A549 (cell line): ENCODE results near the gene HEMGN. TPM values are rescaled to one million over a fixed set of nuclear protein-coding genes. Genes with fewer than 3 reads are reported as not detected.

ENCODE experiments used
- ATAC-seq, 2 experiments: fragments of 200-7000 bp in 1 of 2; fragments of >200 bp in 1 of 2; cut with Nextera tagmentation in 1 of 2; cut with Tn5 transposase in 1 of 2; 3 replicates each; pipeline versions ENCODE4 v1.8.0 to v1.9.1; 2018 to 2020; ENCODE audit warnings: mild to moderate bottlenecking in 1 of 2, moderate library complexity in 1 of 2
- CTCF ChIA-PET: fragments of 300-600 bp; sonication (Branson Sonifier 250); formaldehyde crosslinking; extraction: SDS; loops from one replicate; lab custom pipeline; 2021; ENCODE audit warnings: antibody characterized with exemption, inconsistent platforms; lab: Yijun Ruan, JAX
- POLR2A ChIA-PET: fragments of 350-600 bp; formaldehyde crosslinking; extraction: SDS; loops from one replicate; lab custom pipeline; 2021; ENCODE audit warnings: antibody characterized with exemption, inconsistent platforms; lab: Yijun Ruan, JAX
- DNase-seq, 2 experiments: peaks; one replicate each; pipeline versions ENCODE4 v3.0.0 to v3.0.0-alpha.2; 2011 to 2016; ENCODE audit warnings: low read depth in 1 of 2, low spot score in 1 of 2
- FAIRE-seq: peaks from 2 replicates; lab custom pipeline; 2011; peaks lifted over from hg19 to GRCh38; lab: Jason Lieb, UNC
- H3K27ac ChIP-seq, 2 experiments: fragments of >200 bp; sonication (Bioruptor Twin); formaldehyde crosslinking; 3 replicates each; pipeline ENCODE4 v1.5.1; 2016 to 2017
- H3K4me1 ChIP-seq: fragments of >200 bp; sonication (Bioruptor Twin); formaldehyde crosslinking; 3 replicates; pipeline ENCODE4 v1.6.1; 2016
- H3K4me2 ChIP-seq: fragments of >200 bp; sonication (Bioruptor Twin); formaldehyde crosslinking; 3 replicates; pipeline ENCODE4 v1.6.1; 2016
- H3K4me3 ChIP-seq: fragments of >200 bp; sonication (Bioruptor Twin); formaldehyde crosslinking; 3 replicates; pipeline ENCODE4 v1.5.1; 2016
- H3K9me3 ChIP-seq: fragments of >200 bp; sonication (Bioruptor Twin); formaldehyde crosslinking; 3 replicates; pipeline ENCODE4 v1.6.1; 2016
- CHD4 ChIP-seq: fragments of 200-600 bp; sonication (generic); IDR thresholded peaks from 2 replicates; pipeline ENCODE4 v1.6.1; 2016; ENCODE audit warnings: antibody characterized with exemption, mild to moderate bottlenecking, borderline replicate concordance
- CTCF ChIP-seq: fragments of >200 bp; sonication (Bioruptor Twin); formaldehyde crosslinking; IDR thresholded peaks from 3 replicates; pipeline ENCODE4 v1.5.1; 2016
- EHF ChIP-seq: fragments of 250-450 bp; sonication (Bioruptor Pico); IDR thresholded peaks from 2 replicates; pipeline ENCODE4 v1.5.0; 2020; ENCODE audit warnings: mild to moderate bottlenecking
- EP300 ChIP-seq, 2 experiments: fragments of >200 bp; sonication (Bioruptor Twin); formaldehyde crosslinking; IDR thresholded peaks; 2 replicates in 1 of 2; 3 replicates in 1 of 2; pipeline ENCODE4 v1.6.1; 2016 to 2017
- GATA3 ChIP-seq: IDR thresholded peaks from 2 replicates; pipeline ENCODE4 v1.6.1; 2012; ENCODE audit warnings: borderline replicate concordance
- HOXA7 ChIP-seq: fragments of 250-450 bp; sonication (Bioruptor Pico); IDR thresholded peaks from 2 replicates; pipeline ENCODE4 v1.5.0; 2020; ENCODE audit warnings: mild to moderate bottlenecking, moderate library complexity
- HOXB5 ChIP-seq: fragments of 250-450 bp; sonication (Bioruptor Pico); IDR thresholded peaks from 2 replicates; pipeline ENCODE4 v1.5.0; 2020; ENCODE audit warnings: mild to moderate bottlenecking, moderate library complexity
- KDM1A ChIP-seq: fragments of 200-600 bp; sonication (generic); IDR thresholded peaks from 2 replicates; pipeline ENCODE4 v1.6.1; 2016; ENCODE audit warnings: low read depth, mild to moderate bottlenecking
- MAFK ChIP-seq: fragments of 450-650 bp; IDR thresholded peaks from 2 replicates; pipeline ENCODE4 v1.6.1; 2014; ENCODE audit not compliant: partially characterized antibody
- MYC ChIP-seq: IDR thresholded peaks from 2 replicates; pipeline ENCODE4 v1.6.1; 2012; ENCODE audit warnings: mild to moderate bottlenecking, inconsistent platforms, low read length, improper control_type of control experiment, borderline replicate concordance
- NFE2L2 ChIP-seq: fragments of 150-350 bp; conservative IDR thresholded peaks from 2 replicates; pipeline ENCODE4 v1.6.1; 2014; ENCODE audit warnings: low read length
- REST ChIP-seq: fragments of 200-600 bp; sonication (generic); IDR thresholded peaks from 2 replicates; pipeline ENCODE4 v1.6.1; 2016; ENCODE audit warnings: antibody characterized with exemption, mild to moderate bottlenecking, moderate library complexity
- ZFP36 ChIP-seq: fragments of 450-650 bp; IDR thresholded peaks from 2 replicates; pipeline ENCODE4 v1.6.1; 2014; ENCODE audit warnings: borderline replicate concordance; ENCODE audit not compliant: partially characterized antibody
- WGBS: methylation state at CpG from one replicate; pipeline ENCODE4 v1.1.6; 2017; ENCODE audit errors: missing lambda C conversion rate; 5-methylcytosine and 5-hydroxymethylcytosine counted together
- polyA plus RNA-seq, 4 experiments: library from polyadenylated mRNA; depleted of rRNA in 3 of 4; stranded (reverse); fragments of >200 nt; fragmentation: RNase III in 1 of 4; extraction: RNeasy Plus Mini Kit Qiagen cat#74134 plus additional on column Dnase treatment in 1 of 4; gene quantifications; 2 replicates in 3 of 4; 3 replicates in 1 of 4; pipeline ENCODE4 v1.2.3, GENCODE V29; 2011 to 2017
- TF ChIP-seq, protein P1 (sequence below): fragments of 450-650 bp; IDR thresholded peaks from 2 replicates; pipeline ENCODE4 v1.6.1; 2014; ENCODE audit warnings: antibody characterized with exemption
- TF ChIP-seq, protein P2 (sequence below): fragments of >200 bp; sonication (Bioruptor Twin); formaldehyde crosslinking; IDR thresholded peaks from 3 replicates; pipeline ENCODE4 v1.6.1; 2016

Gene HEMGN
- polyA plus RNA-seq, 2 of the 4 experiments (the other 2 are of a cell fraction), result not detected

DNA sequence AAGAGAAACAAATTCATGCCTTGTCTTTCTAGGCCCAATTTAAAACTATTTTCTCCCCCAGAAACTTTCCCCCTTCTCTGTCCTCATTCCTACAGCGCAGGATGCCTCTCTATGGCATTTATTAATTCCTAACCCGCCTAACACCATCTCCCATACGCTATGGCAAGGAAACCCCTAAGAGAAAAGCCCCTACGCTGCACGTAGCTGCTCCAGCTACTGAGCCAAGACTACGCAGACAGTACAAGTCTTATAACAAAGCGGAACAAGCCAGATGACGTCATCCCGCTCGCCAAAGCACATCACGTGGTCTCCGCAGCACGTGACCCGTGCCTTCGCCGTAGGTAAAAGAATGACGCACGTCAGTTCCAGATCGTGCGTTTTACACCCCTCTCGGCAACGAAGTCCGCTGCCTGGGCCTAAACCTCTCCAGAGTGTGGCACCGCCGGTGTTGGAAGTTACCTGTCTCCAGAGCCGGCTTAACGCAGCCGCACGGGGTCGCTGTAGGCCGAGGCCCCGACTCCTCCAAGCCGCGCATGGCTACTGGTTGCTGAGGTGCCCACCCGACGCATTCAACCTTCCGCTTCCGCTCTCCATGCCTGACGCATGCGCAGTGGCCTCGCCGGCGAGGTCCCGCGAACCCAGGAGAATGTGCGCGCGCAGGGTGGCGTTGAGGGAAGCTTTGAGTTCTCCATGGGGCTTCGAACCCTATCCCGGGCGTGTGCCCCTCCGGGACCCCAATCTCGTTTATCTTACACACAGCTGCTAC is 15.8 kb downstream of the HEMGN start, which contains the start of gene TRMO (continued):
- TF ChIP-seq HOXB5 (CRISPR knock-in tag) (peak; percentile 28; the same call in 1 of the 2 replicates), REST (no peak), NFE2L2 (no peak)

DNA sequence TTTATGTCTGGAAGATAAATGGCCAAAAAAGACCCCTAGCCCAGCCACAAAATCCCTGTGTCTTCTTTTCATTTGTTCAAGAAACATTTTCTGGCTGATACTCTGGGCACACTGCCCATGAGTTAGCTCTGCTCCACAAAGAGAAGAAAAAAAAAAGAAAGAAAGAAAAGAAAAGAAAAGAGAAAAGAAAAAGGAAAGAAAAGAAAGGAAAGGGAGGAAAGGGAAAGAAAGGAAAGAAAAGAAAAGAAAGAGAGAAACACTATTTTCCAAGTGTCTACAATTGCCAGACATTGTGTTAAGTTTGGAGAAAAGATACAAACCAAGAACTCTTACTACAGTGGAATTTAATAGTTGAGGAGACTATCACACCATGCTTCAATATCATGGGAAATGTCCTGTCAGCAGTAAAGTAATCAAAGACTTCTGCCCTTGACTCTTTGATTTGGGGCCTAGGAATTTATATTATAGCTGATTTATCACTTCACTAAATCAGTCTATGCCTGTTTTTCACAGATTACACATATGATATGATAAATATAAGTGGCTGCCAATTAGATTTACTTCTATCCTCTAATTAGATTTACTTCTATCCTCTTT is 18.7 kb downstream of the HEMGN start:
- H3K9me3 ChIP-seq, result no peaks in the 10 kb centered on the region
- ATAC-seq, result no peak
- no peak for FAIRE-seq
- no peak overlapping the region for H3K4me2 ChIP-seq
- ChIA-PET POLR2A (interaction anchor here (1.3 kb wide), 1 partner anchor 222 kb away, joined by 3 read pairs; the partner anchor contains the start of gene XPA), CTCF (interaction anchor here (1.2 to 7.5 kb wide), 3 partner anchors 18 to 35 kb away, joined by 3 to 116 read pairs (median 11); no protein-coding TSS in a partner anchor)
- TF ChIP-seq ZFP36 (no peak), MAFK (peak; percentile 77), EHF (no peak)
- H3K4me3 ChIP-seq, result no peak overlapping the region
- H3K27ac ChIP-seq, result no peak overlapping the region
- no peak for DNase-seq
- 0 out of 3 replicates have a peak, but pooled peaks cover 5% of the 10 kb centered on the region for H3K4me1 ChIP-seq

DNA sequence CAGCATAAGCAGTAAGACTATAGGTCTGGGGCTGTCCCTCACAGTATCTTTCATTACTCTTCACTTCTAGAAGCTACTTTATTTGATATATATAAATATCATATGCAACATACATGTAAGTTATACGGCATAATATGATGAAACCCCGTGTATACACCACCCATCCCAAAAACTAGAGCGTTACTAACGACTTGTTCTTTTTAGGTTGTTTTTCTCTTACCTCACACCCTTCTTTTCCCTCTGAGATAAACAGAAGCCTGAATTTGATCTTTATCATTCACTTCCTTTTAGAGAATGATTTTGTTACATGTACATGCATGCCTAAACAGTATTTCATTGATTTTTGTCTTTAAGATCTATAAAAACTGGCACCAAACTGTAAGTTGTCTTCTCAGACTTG is 19.4 kb downstream of the HEMGN start:
- DNase-seq (no peak), FAIRE-seq (no peak), ATAC-seq (no peak)
- H3K27ac ChIP-seq, result no peak overlapping the region
- WGBS, result 85% methylated on average over 4 of the region's 4 CpGs
- H3K4me3 ChIP-seq, result no peak overlapping the region
- ChIA-PET POLR2A (no interaction called here), CTCF (no interaction called here)
- H3K4me2 ChIP-seq, result no peak overlapping the region
- TF ChIP-seq KDM1A, result no peak
- TF ChIP-seq, protein P1, sequence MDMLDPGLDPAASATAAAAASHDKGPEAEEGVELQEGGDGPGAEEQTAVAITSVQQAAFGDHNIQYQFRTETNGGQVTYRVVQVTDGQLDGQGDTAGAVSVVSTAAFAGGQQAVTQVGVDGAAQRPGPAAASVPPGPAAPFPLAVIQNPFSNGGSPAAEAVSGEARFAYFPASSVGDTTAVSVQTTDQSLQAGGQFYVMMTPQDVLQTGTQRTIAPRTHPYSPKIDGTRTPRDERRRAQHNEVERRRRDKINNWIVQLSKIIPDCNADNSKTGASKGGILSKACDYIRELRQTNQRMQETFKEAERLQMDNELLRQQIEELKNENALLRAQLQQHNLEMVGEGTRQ, result no peak
- TF ChIP-seq CHD4, result no peak
- no peak for TF ChIP-seq HOXA7 (CRISPR knock-in tag)
- TF ChIP-seq MYC, result no peak
- no peak for TF ChIP-seq GATA3
- TF ChIP-seq CTCF, result no peak
- TF ChIP-seq, protein P2, sequence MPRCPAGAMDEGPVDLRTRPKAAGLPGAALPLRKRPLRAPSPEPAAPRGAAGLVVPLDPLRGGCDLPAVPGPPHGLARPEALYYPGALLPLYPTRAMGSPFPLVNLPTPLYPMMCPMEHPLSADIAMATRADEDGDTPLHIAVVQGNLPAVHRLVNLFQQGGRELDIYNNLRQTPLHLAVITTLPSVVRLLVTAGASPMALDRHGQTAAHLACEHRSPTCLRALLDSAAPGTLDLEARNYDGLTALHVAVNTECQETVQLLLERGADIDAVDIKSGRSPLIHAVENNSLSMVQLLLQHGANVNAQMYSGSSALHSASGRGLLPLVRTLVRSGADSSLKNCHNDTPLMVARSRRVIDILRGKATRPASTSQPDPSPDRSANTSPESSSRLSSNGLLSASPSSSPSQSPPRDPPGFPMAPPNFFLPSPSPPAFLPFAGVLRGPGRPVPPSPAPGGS, result no peak
- TF ChIP-seq EP300 (IDR thresholded peaks at IDR 0.05), result no peak
- H3K4me1 ChIP-seq, result 0 out of 3 replicates have a peak, but pooled peaks cover 5% of the 10 kb centered on the region
- no peaks in the 10 kb centered on the region for H3K9me3 ChIP-seq
